Omental fat pad (tissue), 4 donors: ENCODE data around the gene ACP2. TPM values are rescaled to one million over a fixed set of nuclear protein-coding genes. Genes with fewer than 3 reads are reported as not detected.

Source experiments
- ATAC-seq: fragments of 150-250 bp; one replicate; pipeline ENCODE4 v1.9.1; 2016; ENCODE audit warnings: mild to moderate bottlenecking, moderate library complexity; ENCODE audit not compliant: low FRiP score
- DNase-seq: peaks from one replicate; pipeline ENCODE4 v3.0.0-alpha.2; 2019; ENCODE audit warnings: low spot score
- CTCF ChIP-seq, 3 donors: fragments of 450-650 bp; IDR thresholded peaks; one replicate each; pipeline ENCODE4 v1.5.1; 2016 to 2017; ENCODE audit warnings: antibody characterized with exemption in 3 of 3, mild to moderate bottlenecking in 3 of 3, moderate library complexity in 2 of 3
- total RNA-seq, 4 donors: library from RNA; depleted of rRNA; stranded (reverse); fragments of >200 nt; gene quantifications; one replicate each; pipeline ENCODE4 v1.1.0, GENCODE V29; 2016

The ACP2 gene
- total RNA-seq, 4 donors from 2014 or later = 44.1 to 70.2 (median 55.4) TPM

- DNase-seq (no peak), ATAC-seq (no peak)
- no peak for TF ChIP-seq CTCF (IDR thresholded peaks at IDR 0.05)
Observed at GRCh38 chr11:47274495-47275235, 26.1 kb upstream of the ACP2 start.

- DNase-seq = no peak
- TF ChIP-seq CTCF (IDR thresholded peaks at IDR 0.05) = no peak
- ATAC-seq = no peak
Observed at GRCh38 chr11:47272706-47273105, 24.1 kb upstream of the ACP2 start.

- ATAC-seq = no peak
- TF ChIP-seq CTCF (IDR thresholded peaks at IDR 0.05) = no peak
Observed at GRCh38 chr11:47271961-47272661, 23.5 kb upstream of the ACP2 start.

DNA sequence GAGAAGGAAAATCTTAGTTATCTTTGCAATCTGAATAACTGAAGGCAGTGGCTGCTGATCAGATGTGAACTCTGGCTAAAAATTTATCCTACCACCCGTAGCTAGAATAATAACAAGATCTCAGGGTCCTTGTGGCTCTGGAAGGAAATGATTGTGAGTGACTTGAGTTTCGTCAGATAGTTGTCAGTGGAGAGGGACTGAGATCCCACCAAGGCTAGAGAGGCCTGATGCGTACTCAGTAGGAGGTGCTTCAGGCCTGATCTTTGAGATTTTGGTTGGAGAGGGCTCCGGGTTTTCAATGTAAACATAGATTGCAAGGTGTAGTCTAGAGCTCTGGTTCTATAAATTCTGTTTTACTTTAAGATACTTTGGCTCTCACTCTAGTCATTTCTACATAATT is 22.7 kb upstream of the ACP2 start:
- no peak for DNase-seq
- no peak for ATAC-seq
- no peak for TF ChIP-seq CTCF (IDR thresholded peaks at IDR 0.05)

More at GRCh38 chr11:47271961-47272661, 23.5 kb upstream of the ACP2 start:
- DNase-seq = no peak

GRCh38 chr11:47270331-47271271 is 22.0 kb upstream of the ACP2 start:
- no peak for TF ChIP-seq CTCF (IDR thresholded peaks at IDR 0.05)
- ATAC-seq = no peak
- DNase-seq = no peak

- peak; percentile 98 for ATAC-seq
- peak; percentile 53 for DNase-seq
- no peak for TF ChIP-seq CTCF (IDR thresholded peaks at IDR 0.05)
Observed at GRCh38 chr11:47269829-47270305, 21.3 kb upstream of the ACP2 start, which contains the start of gene MADD. Gene MADD, plus strand, starts transcription at chr11:47270133.
